Natural killer cell (primary cell): ENCODE measurements around the gene RERE. TPM values are rescaled to one million over a fixed set of nuclear protein-coding genes. Genes with fewer than 3 reads are reported as not detected.

Experiments used
- ATAC-seq, 3 donors: fragments of 150-1000 bp in 2 of 3; fragments of 200-7000 bp in 1 of 3; cut with Tn5 transposase; 1 replicate in 1 of 3; 2 replicates in 2 of 3; pipeline ENCODE4 v1.10.0; 2021; ENCODE audit warnings: mild to moderate bottlenecking in 2 of 3, moderate library complexity in 2 of 3
- DNase-seq, 2 donors: peaks; one replicate each; pipeline versions ENCODE4 v3.0.0 to v3.0.0-alpha.2; 2013 to 2021; ENCODE audit warnings: mixed read lengths in 1 of 2
- H3K27ac ChIP-seq: one replicate; pipeline ENCODE4 v1.5.1; 2013; ENCODE audit warnings: mild to moderate bottlenecking, low read length
- H3K27me3 ChIP-seq: one replicate; pipeline ENCODE4 v1.6.1; 2013; ENCODE audit warnings: low read length; ENCODE audit not compliant: control insufficient read depth, insufficient read depth
- H3K36me3 ChIP-seq: one replicate; pipeline ENCODE4 v1.6.1; 2013; ENCODE audit warnings: low read length; ENCODE audit not compliant: control insufficient read depth, insufficient read depth
- H3K4me1 ChIP-seq: one replicate; pipeline ENCODE4 v1.6.1; 2013; ENCODE audit warnings: low read length; ENCODE audit not compliant: control insufficient read depth, insufficient read depth
- H3K4me3 ChIP-seq: one replicate; pipeline ENCODE4 v1.5.1; 2013; ENCODE audit warnings: low read length
- H3K9me3 ChIP-seq: one replicate; pipeline ENCODE4 v1.6.1; 2013; ENCODE audit warnings: low read length; ENCODE audit not compliant: control insufficient read depth, insufficient read depth
- H3K27ac Mint-ChIP-seq, 2 donors: one replicate each; pipeline ENCODE4 v1.8.0; 2022; ENCODE audit warnings: mild to moderate bottlenecking in 2 of 2, mixed read lengths in 2 of 2, moderate library complexity in 1 of 2
- H3K27me3 Mint-ChIP-seq, 2 donors: one replicate each; pipeline ENCODE4 v1.8.0; 2022; ENCODE audit warnings: low read depth in 2 of 2, mixed read lengths in 2 of 2
- H3K36me3 Mint-ChIP-seq: one replicate; pipeline ENCODE4 v1.8.0; 2022; ENCODE audit warnings: mixed read lengths
- H3K4me1 Mint-ChIP-seq, 2 donors: one replicate each; pipeline ENCODE4 v1.8.0; 2022; ENCODE audit warnings: mixed read lengths in 2 of 2
- H3K4me3 Mint-ChIP-seq: one replicate; pipeline ENCODE4 v1.8.0; 2022; ENCODE audit warnings: mild to moderate bottlenecking, moderate library complexity, mixed read lengths
- H3K9me3 Mint-ChIP-seq, 2 donors: one replicate each; pipeline ENCODE4 v1.8.0; 2022; ENCODE audit warnings: mixed read lengths in 2 of 2
- WGBS: methylation state at CpG from one replicate; pipeline ENCODE4 v1.1.7; 2013; ENCODE audit warnings: missing lambda C conversion rate; ENCODE audit not compliant: insufficient coverage; 5-methylcytosine and 5-hydroxymethylcytosine counted together
- intact Hi-C: fragments of 100-400 bp; cut with micrococcal nuclease; formaldehyde crosslinking; loops from one replicate; pipeline ENCODE4 v1.14.2; 2022
- total RNA-seq, 4 donors: library from RNA; stranded (reverse); fragments of 120-200 nt in 1 of 4; gene quantifications; one replicate each; pipeline versions ENCODE4 v1.2.3 to v1.2.4, GENCODE V29; 2013 to 2022
- TF ChIP-seq, protein P1 (sequence below): fragments of 200-600 bp; IDR thresholded peaks from one replicate; pipeline ENCODE4 v1.8.0; 2022; ENCODE audit warnings: antibody characterized with exemption

Gene RERE
- total RNA-seq, 3 donors from 2014 or later (not counting 1 experiment from before 2014, with no cell fraction given) = 67.7 to 76.0 (median 73.0) TPM

DNA sequence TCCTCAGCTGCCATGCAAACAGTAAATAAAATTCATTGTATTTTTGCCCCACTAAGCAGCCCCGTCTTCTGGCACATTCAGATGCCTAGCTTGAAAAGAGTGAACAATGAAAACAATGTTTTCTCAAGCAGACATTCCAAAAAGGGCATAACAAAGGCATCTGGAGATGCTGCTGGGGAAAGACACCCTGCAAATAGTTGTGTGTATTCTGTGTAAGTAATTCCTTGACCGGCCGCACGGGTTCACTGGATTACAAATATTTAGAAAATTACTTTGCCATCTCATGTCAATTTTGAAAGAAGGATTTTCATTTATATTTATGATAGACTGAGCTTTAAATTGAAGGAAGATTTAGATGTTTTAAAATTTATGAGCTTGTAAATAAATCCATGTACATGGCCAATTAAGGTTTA is 357.3 kb downstream of the RERE start:
- no peaks in the 10 kb centered on the region for H3K36me3 ChIP-seq
- ATAC-seq = no peak
- H3K36me3 Mint-ChIP-seq = no peaks in the 10 kb centered on the region
- no peaks in the 10 kb centered on the region for H3K9me3 Mint-ChIP-seq
- no peak overlapping the region for H3K4me3 Mint-ChIP-seq
- TF ChIP-seq, protein P1, sequence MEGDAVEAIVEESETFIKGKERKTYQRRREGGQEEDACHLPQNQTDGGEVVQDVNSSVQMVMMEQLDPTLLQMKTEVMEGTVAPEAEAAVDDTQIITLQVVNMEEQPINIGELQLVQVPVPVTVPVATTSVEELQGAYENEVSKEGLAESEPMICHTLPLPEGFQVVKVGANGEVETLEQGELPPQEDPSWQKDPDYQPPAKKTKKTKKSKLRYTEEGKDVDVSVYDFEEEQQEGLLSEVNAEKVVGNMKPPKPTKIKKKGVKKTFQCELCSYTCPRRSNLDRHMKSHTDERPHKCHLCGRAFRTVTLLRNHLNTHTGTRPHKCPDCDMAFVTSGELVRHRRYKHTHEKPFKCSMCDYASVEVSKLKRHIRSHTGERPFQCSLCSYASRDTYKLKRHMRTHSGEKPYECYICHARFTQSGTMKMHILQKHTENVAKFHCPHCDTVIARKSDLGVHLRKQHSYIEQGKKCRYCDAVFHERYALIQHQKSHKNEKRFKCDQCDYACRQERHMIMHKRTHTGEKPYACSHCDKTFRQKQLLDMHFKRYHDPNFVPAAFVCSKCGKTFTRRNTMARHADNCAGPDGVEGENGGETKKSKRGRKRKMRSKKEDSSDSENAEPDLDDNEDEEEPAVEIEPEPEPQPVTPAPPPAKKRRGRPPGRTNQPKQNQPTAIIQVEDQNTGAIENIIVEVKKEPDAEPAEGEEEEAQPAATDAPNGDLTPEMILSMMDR = no peak
- no peak overlapping the region for H3K4me3 ChIP-seq
- DNase-seq = no peak
- no peaks in the 10 kb centered on the region for H3K4me1 ChIP-seq
- no peaks in the 10 kb centered on the region for H3K9me3 ChIP-seq
- no peaks in the 10 kb centered on the region for H3K27me3 ChIP-seq
- 100% methylated on average over 1 of the region's 4 CpGs for WGBS
- H3K4me1 Mint-ChIP-seq = peaks cover 12 to 31% of the 10 kb centered on the region in 2 donors
- no peak overlapping the region for H3K27ac ChIP-seq
- H3K27me3 Mint-ChIP-seq = no peaks in the 10 kb centered on the region
- intact Hi-C loops = no loop called here
- H3K27ac Mint-ChIP-seq = no peak overlapping the region

DNA sequence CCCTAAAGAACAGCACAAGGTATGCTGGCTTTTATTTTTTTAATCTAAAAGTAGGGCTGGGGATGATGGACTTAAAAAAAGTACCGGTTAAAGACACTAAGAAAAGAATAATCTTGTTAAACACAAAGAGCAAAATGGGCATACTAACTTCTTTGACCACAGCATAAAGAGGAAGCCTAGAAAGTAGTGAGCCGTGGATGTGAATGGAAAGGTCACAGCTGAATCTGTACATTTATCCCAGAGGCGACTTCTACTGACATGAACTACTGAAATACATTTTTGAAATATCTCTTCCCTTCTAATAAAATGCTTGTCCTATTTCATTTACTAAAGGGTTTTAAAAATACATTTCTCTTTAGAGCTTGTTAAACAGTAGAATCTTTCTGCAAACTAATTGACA is 358.8 kb downstream of the RERE start:
- H3K27me3 ChIP-seq = no peaks in the 10 kb centered on the region
- H3K4me3 ChIP-seq = no peak overlapping the region
- H3K27ac ChIP-seq = no peak overlapping the region
- no peak for DNase-seq
- H3K4me1 ChIP-seq = no peaks in the 10 kb centered on the region
- H3K36me3 Mint-ChIP-seq = no peaks in the 10 kb centered on the region
- H3K4me3 Mint-ChIP-seq = no peak overlapping the region
- WGBS = 100% methylated on average over 1 of the region's 3 CpGs
- no peaks in the 10 kb centered on the region for H3K9me3 ChIP-seq
- intact Hi-C loops = no loop called here
- no peak overlapping the region for H3K27ac Mint-ChIP-seq
- no peaks in the 10 kb centered on the region for H3K9me3 Mint-ChIP-seq
- no peak for ATAC-seq
- H3K36me3 ChIP-seq = no peaks in the 10 kb centered on the region
- TF ChIP-seq, protein P1 = no peak
- H3K4me1 Mint-ChIP-seq = peaks cover 11 to 29% of the 10 kb centered on the region in 2 donors
- H3K27me3 Mint-ChIP-seq = no peaks in the 10 kb centered on the region

DNA sequence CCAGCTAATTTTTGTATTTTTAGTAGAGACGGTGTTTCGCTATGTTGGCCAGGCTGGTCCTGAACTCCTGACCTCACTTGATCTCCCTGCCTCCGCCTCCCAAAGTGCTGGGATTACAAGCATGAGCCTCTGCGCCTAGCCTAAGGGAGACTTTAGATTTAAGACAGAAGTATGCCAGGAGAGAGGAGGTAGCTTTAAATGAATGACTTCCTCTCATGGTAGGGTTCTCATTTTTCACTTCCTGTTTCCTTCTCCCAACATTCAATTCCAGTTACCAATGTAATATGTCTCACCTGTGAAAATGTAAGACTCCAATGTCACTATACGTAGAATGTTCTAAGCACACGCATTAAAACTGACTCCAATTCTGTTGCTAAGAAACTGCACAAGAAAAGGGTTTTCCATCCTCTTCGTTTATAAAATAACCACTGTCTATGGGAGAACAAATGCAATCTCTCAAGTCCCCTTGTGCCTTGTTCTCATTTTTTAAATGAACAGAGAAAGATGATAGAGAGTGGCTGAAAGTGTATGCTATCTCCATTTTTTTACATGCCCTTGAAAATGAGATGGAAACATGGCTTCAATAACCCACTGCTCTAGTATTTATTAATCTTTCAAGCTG is 359.6 kb downstream of the RERE start:
- peaks cover 5 to 21% of the 10 kb centered on the region in 2 donors for H3K4me1 Mint-ChIP-seq
- H3K27ac ChIP-seq = no peak overlapping the region
- DNase-seq (no peak), ATAC-seq (no peak)
- H3K27me3 Mint-ChIP-seq = no peaks in the 10 kb centered on the region
- no peaks in the 10 kb centered on the region for H3K4me1 ChIP-seq
- WGBS = 87% methylated on average over 6 of the region's 7 CpGs
- no peak overlapping the region for H3K27ac Mint-ChIP-seq
- H3K4me3 Mint-ChIP-seq = no peak overlapping the region
- TF ChIP-seq, protein P1 = no peak
- no peaks in the 10 kb centered on the region for H3K9me3 ChIP-seq
- H3K36me3 ChIP-seq = no peaks in the 10 kb centered on the region
- H3K9me3 Mint-ChIP-seq = no peaks in the 10 kb centered on the region
- intact Hi-C loops = no loop called here
- no peaks in the 10 kb centered on the region for H3K36me3 Mint-ChIP-seq
- no peak overlapping the region for H3K4me3 ChIP-seq
- H3K27me3 ChIP-seq = no peaks in the 10 kb centered on the region

DNA sequence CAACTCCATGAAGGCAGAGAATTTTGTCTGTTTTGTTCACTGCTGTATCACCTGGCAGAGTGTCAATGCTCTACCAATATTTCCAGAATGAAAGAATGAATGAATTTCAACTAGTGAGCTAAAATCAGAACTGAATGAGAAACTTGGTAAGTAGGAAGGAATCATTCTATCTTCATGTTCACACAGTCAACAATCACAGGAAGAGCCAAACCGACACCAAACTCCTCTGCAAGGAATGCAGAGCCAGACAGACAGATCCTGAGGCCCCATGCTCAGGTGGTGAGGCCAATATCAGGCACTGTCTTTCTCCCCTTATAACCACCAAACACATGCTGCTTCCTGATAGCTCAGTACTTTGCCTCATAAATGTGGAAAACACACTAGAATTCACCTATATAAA is 360.4 kb downstream of the RERE start:
- 71% methylated on average over 1 of the region's 1 CpG for WGBS
- peak overlapping the region in 1 of 2 donors; percentile 5 for H3K27ac Mint-ChIP-seq
- Histone ChIP-seq H3K4me3 (no peak overlapping the region), H3K27ac (no peak overlapping the region), H3K9me3 (no peaks in the 10 kb centered on the region), H3K4me1 (no peaks in the 10 kb centered on the region), H3K27me3 (no peaks in the 10 kb centered on the region), H3K36me3 (no peaks in the 10 kb centered on the region)
- peaks cover 5 to 21% of the 10 kb centered on the region in 2 donors for H3K4me1 Mint-ChIP-seq
- no peak for ATAC-seq
- TF ChIP-seq, protein P1 = no peak
- H3K27me3 Mint-ChIP-seq = no peaks in the 10 kb centered on the region
- H3K4me3 Mint-ChIP-seq = no peak overlapping the region
- no peaks in the 10 kb centered on the region for H3K36me3 Mint-ChIP-seq
- intact Hi-C loops = no loop called here
- H3K9me3 Mint-ChIP-seq = no peaks in the 10 kb centered on the region
- DNase-seq = no peak
